HTERT RPE-1 (cell line): Measurements from ENCODE around the gene TRIM3.

Experiments
- in situ Hi-C: fragments of 300-500 bp; cut with MboI; formaldehyde crosslinking; loops from 4 replicates; pipeline ENCODE4 v1.14.3; 2020; ENCODE audit warnings: low sequenced_read_pairs

Gene TRIM3

DNA sequence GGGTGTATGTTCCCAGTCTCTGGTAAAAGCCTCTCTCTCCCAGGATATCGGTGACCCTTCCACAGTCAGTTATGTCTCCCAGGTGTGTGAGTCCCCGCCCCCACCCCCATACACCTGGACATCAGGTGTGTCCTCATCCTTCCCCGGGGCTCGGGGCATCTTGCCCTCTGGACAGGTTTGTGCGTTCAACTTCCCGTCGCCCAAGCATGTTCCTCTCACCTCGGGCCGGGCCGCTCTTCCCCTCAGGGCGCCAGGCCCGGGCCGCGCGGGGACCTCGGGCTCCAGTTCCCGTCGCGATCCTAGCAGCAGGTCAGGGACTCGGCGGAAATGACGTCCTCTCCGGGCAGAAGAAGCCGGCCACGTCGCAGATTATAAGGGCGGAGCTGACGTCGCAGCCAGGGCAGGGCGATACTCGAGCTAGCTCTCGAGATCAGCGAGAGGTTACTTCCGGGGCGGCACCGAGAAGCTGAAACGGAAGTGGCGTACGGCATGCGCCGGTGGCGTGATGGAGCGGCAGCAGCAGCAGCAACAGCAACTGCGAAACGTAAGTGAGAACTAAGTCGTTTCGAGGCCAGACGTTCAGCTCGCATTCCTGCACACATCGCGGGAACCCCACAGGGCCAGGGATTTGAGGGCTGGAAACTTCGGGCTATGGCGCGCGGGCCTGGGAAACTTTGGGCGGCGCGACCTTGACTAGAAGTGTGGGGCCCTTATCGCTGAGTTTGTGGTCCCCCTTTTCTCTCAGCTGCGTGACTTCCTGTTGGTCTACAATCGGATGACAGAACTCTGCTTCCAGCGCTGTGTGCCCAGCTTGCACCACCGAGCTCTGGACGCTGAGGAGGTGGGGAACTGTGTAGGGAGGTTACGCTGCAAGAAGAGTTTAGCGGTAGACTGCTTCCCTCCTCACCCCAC, 7.5 kb upstream of the TRIM3 start, which contains the start of the genes ARFIP2 and TIMM10B:
Gene ARFIP2, minus strand, starts transcription at position 320 of the 912 bp plus-strand sequence. CDS start 910 bp downstream, outside the sequence.
Gene TIMM10B, plus strand, starts transcription at position 490 of the 912 bp plus-strand sequence. Its CDS starts 16 bp downstream, at position 506.
- in situ Hi-C loops: no loop called here

DNA sequence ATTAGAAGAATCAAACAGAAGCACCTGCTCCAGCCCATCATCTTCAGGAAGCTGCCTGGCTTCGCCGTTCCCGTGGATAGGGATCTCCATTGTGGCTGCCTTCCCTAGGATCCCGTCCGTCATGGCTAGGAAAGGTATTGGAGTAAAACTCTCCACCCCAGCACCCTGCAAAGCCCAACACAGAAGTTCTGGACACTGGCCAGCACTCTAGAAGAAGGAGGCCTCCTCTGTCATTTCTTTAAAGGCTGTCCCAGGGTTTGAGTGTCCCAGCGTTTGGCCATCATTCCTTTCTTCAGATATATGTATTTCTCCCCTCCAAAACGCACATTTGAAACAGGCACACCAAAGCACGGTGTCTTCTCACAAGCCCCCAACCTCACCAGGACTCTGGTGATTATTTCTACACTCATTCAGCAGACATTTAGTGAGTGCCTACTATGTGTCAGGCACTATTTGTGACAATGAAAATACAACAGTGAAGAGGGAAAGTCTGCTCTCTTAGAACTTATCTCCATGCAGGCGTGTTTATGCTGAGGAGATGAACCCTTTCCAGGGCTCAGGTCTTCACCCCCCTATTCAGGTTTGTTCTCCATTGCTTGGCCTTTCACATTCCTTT, 6.7 kb upstream of the TRIM3 start:
- in situ Hi-C loops: no loop called here

DNA sequence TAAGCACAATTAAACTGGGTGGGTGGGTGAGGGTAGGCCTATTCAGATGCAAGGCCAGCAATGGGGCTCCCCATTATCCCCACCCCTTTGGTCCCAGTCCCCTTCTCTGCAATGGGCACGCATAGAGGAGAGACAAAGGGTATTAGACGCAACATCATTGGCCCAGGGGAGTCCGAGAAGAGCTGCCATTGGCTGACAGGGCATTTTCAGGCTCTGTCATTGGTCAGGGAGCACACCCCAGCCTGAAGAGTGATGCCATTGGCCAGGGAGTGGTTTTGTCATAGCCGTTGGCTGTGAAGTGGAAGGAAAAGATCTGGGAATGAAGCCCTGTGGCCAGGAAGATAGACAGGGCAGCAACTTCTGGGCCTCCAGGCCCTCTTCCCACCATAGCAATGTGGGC, 2.8 kb upstream of the TRIM3 start:
- in situ Hi-C loops: no loop called here

DNA sequence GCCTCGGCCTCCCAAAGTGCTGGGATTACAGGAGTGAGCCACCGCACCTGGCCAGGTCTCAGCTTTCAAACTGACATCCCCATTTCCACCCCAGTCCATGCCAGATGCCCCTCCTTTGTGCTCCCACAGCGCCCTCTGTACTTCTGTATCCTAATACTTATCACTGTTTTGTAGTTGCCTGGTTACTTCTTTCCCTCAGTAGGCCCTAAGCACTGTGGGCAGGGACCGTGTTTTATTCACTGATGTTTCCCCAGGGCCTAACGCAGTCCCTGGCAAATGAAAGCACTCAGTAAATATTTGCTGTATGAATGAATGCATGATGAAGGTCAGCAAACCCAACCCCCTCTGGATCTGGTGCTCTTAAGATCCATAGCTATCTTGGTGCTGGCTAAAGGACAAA, 2.2 kb upstream of the TRIM3 start:
- in situ Hi-C loops: no loop called here

DNA sequence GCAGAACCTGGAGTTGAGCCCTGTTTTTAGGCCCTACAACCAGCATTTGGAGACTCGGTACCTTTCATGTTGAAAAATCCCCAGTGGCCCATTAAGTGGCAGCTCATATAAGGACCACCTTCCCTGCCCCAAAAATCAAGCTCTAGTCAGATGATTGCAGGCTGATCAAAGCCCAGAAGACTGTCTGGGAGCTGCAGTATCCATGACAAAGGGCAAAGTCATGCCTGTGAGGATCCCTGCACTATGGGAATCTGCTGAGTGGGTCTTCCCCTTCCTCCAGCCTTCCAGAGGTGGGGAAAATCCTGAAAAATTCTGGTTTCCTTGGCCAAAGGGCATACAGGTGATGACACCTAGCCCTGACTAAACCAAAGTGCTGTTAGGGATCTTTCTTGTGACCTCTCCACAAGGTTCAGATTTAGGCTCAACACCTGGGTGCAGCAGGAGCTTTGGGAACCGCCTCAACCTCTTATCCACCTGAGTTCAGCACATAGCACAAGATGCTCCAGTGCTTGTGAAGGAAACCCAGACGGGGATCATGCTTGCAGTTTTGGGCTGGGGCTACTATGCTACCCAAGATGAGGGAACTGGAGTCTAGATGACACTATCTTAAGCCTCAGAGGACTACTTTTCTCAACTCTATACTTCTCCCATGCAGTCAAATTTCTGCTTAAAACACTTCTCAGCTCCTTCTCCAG, 1.2 kb upstream of the TRIM3 start:
- in situ Hi-C loops: no loop called here

DNA sequence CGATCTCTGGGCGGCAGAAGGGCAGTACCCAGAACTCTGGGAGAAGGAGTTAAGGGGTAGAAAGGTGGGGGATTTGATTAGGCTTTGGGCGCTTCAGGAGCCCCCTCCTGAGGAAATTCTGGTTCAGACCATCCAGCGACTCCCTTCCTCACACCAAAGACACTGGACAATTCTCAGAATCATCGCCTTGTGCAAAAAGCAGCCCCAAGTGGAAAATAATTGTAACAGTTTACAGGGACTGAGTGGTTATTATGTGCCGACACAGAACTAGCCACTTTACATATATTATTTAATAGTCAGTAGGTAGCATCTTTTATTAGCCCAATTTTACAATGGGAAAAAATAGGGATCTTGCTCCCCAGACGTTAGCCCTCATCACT, 662 bp upstream of the TRIM3 start:
- in situ Hi-C loops: no loop called here

DNA sequence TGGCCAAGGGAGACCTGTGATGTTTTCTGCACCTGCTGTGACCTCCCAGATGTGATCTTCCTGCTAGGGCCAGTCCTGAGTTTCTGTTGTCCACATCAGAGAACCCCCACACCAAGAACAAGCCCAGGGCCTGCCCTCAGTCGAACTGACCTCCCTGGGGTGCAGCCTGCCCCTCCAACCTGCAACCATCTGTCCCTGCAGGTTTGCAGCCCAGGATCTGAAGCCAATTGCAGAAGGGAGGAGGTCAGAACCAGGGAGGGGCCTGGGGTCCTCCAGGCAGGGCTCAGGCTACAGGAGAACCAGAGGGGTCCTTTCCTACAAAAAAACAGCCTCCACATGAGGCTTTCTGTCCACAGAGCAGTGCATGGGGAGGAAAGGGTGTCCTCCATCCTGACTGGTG, 807 bp downstream of the TRIM3 start:
- in situ Hi-C loops: no loop called here

DNA sequence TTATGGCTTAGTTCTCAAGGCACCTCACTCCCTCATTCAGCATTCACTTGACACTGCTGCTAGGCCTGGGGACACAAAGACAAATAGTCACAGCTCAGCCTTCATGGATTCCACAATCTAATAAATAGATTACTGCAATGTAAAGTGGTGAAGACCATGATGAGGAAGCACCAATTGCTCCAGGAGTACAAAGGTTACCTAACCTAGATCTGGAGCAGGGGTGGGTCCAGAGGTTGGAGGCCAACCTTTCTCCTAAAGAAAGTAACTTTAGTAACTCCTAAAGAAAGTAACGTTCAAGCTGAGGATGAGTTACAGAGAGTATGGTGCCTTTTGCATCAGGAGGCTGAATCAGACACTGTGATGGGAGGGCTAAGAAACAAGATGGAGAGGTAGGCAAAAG, 4.1 kb downstream of the TRIM3 start:
- in situ Hi-C loops: no loop called here

DNA sequence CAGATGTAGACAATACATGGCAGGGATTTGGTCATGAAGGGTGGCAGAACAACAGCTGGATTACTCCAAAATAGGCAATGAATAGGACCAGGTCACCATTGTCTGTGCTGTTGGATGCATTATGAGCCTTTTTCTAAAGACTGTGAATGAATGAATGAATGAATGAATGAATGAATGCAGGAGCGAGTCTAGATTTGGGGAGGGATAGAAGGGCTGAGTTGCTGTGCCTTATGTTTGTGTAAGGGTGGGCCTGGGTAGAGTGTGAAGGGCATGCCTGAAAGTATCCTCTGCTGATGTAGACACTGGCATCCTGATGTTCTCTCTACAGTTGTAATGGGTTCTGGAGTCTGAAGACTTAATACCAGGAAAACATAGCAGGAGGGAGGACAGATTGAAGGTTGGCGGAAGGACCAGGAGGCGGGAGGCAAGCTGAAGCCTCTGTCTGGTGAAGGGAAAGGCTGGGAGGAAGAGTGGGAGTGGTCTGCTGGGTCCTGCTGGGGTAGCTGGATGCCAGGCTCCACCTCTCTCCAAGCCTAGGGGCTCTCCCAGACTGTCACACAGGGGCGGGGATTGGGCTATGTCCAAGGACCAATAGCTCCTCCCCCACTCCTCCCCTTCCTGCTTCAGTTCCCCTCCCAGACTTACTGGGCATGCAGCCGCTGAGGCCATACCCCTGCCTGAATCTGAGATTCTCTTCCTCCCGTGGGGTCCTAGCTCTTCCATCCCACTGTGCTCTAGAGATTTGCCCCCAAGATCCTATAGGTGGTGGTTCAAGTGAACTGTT, 4.8 kb downstream of the TRIM3 start:
- in situ Hi-C loops: no loop called here

DNA sequence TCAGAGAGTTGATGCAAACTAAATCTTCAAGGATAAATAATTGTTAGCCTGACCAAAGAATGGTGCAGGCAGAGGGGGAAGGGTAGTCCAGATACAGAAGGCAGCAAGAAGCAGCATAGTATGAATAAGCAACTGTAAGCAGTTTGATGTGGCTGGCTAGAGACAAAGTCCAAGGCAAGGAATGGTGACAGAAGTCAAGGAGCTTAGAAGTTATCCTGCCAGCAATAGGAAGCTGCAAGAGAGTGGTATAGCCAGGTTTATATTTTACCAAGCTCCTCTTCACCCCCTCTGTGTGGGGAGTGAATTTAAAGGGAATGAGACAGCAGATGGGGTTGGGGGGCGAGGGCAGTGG, 14.7 kb downstream of the TRIM3 start:
- in situ Hi-C loops: no loop called here

DNA sequence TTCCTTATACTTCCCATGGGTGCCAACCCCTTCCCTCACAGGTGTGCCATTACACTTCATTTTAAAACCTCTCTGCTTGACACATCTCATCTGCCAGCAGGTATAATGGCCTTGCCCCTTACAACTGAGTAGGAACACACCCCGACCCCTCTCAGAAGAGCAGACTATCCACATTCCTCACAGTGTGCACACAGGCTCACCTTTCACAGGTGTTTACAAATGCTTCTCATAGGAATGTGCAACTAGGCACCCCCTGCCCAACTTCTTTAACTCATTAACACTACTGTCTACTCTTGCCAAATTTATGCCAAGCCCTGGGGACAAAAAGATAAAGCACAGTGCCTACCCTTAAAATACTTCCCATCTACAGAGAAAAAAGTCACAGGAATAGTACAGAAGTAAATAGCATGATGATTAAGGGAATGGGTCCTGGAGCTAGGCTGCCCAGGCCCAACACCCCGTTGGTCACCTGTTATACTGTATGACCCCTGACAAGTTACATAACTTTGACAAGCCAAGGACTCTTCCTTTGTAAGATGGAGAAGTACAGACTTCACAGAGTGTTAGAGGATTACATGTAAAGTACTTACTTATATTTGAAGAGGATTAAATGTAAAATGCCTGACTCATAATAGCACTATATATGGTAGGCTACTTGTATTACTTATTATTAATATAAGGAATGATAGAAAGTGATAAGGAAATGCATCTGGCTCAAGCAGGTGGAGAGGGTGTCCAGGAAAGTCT, 15.2 kb downstream of the TRIM3 start:
- in situ Hi-C loops: no loop called here

DNA sequence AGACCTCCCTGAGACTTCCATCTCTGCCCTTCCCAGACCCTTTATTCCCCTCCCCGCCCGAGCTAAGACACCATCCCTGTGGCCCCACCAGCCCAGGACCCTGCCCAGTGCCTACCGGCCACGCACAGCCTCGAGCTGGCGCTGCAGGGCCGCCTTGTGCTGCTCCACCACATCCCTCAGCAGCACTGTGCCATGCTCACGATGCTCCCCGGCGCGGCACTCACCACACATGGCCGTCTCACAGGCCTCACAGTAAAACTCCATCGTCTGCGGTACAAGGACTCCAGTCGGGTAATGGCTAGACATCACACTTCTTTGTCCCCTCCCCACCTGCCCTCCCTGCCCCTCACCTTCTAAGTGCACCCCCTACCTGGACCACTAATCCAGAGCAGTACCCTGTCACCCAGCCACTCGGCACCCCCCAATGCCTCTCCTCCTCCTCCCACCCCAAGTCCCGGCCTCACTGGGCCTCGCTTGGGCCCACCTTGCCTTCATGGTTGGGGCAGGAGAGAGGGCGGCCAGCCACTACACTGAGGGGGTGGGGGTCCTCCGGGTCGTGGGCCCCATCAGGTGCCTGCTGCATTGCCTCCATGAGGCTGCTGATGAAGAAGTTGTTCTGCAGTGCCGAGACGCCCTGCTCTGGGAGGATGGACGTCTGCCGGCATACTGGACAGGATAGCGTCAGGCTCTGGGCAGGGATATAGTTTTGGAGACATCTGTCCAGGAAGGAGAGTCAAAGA, 16.0 kb downstream of the TRIM3 start:
- in situ Hi-C loops: no loop called here

DNA sequence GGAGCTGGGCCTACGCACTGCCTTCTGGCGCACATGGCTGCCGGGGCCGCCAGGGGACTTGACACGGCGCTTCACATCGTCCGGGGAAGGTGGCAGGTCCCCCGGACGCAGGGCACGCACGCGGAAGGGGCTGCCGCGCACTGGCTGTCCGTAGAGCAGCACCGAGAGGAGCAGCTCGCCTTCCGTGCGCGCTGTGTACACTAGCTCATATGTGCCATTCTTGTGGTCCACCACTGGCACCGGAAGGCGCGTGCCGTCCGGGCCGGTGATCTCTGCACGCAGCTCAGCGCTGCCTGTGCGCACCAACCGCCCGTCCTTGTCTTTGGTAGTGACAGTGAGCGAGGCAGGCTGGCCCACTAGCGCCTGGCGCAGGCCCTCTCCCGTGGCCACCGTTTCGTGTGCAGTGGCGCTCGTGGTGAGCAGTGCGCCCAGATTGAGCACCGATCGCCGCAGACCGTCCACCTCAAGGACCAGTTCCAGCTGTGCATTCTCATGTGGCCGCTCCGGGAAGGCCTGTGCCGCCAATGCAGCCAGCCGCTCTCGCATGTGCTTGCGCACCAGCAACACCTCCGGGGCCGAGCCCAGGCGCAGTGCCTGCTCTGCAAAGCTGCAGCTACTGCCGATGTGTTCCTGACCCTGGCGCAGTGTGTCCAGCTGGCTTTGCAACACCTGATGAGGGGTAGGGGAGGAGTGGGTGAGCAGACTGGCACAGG, 17.2 kb downstream of the TRIM3 start:
- in situ Hi-C loops: no loop called here

DNA sequence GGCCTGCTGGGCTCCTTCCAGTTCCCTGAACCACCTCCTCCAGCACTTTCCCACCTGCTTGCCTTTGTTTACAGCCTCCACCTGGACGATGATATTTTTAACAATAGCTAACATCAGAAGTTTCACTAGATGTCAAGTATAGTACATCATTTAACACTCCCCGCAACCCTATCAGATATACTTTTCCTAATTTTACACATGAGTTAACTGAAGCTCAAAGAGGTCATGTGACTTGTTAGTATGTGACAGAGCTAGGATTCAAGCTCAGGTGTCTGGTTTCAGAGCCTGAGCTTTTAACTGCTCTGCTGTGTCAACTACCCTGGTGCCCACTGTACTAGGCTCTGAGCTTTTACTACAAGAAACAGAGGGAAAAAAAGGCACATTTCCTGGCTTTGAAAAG, 18.7 kb downstream of the TRIM3 start:
- in situ Hi-C loops: no loop called here

DNA sequence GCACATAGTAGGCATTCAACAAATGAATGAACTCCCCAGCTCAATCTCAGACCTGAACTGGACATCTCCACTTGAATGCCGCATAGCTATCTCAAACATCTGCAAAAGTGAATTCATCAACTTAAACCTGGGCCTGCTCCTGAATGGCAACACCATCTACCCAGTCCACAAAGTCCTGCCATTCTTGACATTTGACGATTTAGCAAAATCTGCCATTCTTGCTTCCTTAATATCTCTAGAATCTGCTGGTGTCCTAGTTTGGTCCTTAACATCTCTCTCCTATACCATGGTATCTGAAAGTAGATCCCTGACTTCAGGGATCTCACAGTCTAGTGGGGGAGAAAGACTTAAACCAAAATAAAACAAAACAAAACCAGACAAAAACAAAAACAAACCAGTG, 20.6 kb downstream of the TRIM3 start:
- in situ Hi-C loops: no loop called here

DNA sequence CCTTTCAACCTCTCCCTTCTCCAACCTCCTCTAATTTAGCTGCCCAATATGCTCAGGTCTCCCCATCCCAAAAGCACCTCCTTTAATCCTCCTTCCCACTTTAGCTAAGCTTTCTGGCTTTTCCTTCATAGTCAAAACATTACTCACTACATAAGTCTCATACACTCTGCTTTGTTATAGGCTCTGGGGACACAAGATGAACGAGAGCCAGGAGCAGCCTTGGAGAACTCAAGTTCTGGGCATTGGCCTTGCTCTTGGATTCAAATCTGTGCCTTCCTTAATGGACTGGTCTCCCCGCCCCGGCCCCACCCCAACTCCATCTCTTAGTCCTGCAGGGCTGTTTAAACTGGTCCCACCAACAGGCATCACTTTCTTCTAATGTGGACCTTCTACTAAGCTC, 21.5 kb downstream of the TRIM3 start:
- in situ Hi-C loops: no loop called here

DNA sequence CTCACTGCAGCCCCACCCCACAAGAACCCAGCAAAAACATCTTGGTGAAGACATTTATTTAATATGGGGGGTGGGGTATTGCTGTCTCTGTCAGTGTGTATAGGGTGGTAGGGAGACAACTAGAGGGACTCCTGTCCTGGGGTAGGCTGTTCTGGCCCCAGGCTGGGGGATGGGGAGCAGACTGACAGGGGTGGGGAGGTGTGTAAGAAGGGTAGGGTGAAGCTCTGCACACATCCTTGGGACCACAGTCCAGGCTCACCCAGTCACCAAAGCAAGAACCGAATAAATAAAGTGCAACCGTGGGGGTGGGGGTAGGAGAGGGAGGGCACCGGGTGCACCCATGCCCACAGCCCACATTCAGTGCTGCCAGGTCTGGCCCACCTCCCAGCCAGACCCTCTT, 25.2 kb downstream of the TRIM3 start:
- in situ Hi-C loops: no loop called here

DNA sequence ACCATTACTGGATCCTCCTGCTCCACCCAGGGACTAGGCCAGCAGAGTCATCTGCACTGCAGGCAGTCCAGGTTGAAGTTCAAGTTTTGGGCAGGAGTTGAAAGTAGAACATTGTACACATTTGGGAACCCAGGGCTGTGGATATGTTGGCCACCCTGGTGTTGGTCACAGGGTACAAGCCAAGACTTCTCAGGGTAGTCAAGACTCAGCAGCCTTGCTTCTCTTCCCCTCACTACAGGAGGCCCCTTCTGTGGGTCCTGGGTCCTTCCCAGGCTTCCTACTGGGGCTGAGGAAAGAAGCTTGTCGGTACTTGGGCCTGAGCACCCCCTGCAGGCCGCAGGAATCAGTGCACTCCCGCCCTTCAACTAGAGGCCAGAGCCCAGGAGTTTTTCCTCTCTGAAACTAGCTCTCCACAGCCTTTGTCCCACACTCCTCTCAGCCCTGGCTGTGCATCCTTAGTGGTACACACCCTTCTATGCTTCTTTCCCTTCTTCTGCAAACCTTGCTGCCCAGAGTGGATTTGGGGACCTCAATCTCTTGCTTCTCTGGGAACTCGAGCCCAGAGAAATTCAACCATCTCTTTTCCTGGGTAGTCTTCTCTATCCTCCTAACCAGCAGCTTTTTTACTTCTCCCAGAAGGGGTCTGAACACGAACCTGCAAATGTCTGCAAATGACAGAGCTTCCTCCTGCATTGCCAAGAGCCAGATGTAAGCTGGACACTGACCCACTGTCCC, 30.3 kb downstream of the TRIM3 start:
- in situ Hi-C loops: no loop called here
